ENCODE measurements around the gene KLHL3.

Gene KLHL3

GRCh38 chr5:137615171-137615775, 120.6 kb downstream of the KLHL3 start:
- in situ Hi-C loops (cut with HindIII; ENCODE audit: low sequenced_read_pairs): no loop called here

- in situ Hi-C loops (cut with HindIII; ENCODE audit: low sequenced_read_pairs): no loop called here
Measured at GRCh38 chr5:137613554-137614265, 122.2 kb downstream of the KLHL3 start.

- in situ Hi-C loops (cut with HindIII; ENCODE audit: low sequenced_read_pairs): no loop called here
Measured at GRCh38 chr5:137612576-137612975, 123.3 kb downstream of the KLHL3 start.

- in situ Hi-C loops (cut with HindIII; ENCODE audit: low sequenced_read_pairs): no loop called here
Measured at GRCh38 chr5:137611794-137612435, 124.0 kb downstream of the KLHL3 start.

GRCh38 chr5:137611011-137611580, 124.8 kb downstream of the KLHL3 start:
- in situ Hi-C loops (cut with HindIII; ENCODE audit: low sequenced_read_pairs): no loop called here

GRCh38 chr5:137610598-137610997, 125.3 kb downstream of the KLHL3 start:
- in situ Hi-C loops (cut with HindIII; ENCODE audit: low sequenced_read_pairs): no loop called here

- in situ Hi-C loops (cut with HindIII; ENCODE audit: low sequenced_read_pairs): no loop called here
Measured at GRCh38 chr5:137609127-137609526, 126.8 kb downstream of the KLHL3 start.

GRCh38 chr5:137607771-137608170, 128.1 kb downstream of the KLHL3 start:
- in situ Hi-C loops (cut with HindIII; ENCODE audit: low sequenced_read_pairs): no loop called here

GRCh38 chr5:137606401-137606800, 129.5 kb downstream of the KLHL3 start:
- in situ Hi-C loops (cut with HindIII; ENCODE audit: low sequenced_read_pairs): no loop called here

GRCh38 chr5:137605411-137605810, 130.5 kb downstream of the KLHL3 start:
- in situ Hi-C loops (cut with HindIII; ENCODE audit: low sequenced_read_pairs): no loop called here

- in situ Hi-C loops (cut with HindIII; ENCODE audit: low sequenced_read_pairs): no loop called here
Measured at GRCh38 chr5:137604348-137605095, 131.4 kb downstream of the KLHL3 start.

- in situ Hi-C loops (cut with HindIII; ENCODE audit: low sequenced_read_pairs): no loop called here
Measured at GRCh38 chr5:137603891-137604290, 132.0 kb downstream of the KLHL3 start.

GRCh38 chr5:137603356-137603755, 132.5 kb downstream of the KLHL3 start:
- in situ Hi-C loops (cut with HindIII; ENCODE audit: low sequenced_read_pairs): no loop called here

GRCh38 chr5:137602721-137603273, 133.1 kb downstream of the KLHL3 start:
- in situ Hi-C loops (cut with HindIII; ENCODE audit: low sequenced_read_pairs): no loop called here

- in situ Hi-C loops (cut with HindIII; ENCODE audit: low sequenced_read_pairs): no loop called here
Measured at GRCh38 chr5:137600721-137601360, 135.0 kb downstream of the KLHL3 start.

GRCh38 chr5:137599457-137599856, 136.4 kb downstream of the KLHL3 start:
- in situ Hi-C loops (cut with HindIII; ENCODE audit: low sequenced_read_pairs): no loop called here

GRCh38 chr5:137598399-137598798, 137.5 kb downstream of the KLHL3 start:
- in situ Hi-C loops (cut with HindIII; ENCODE audit: low sequenced_read_pairs): no loop called here

- in situ Hi-C loops (cut with HindIII; ENCODE audit: low sequenced_read_pairs): no loop called here
Measured at GRCh38 chr5:137596941-137597340, 138.9 kb downstream of the KLHL3 start.

- in situ Hi-C loops (cut with HindIII; ENCODE audit: low sequenced_read_pairs): no loop called here
Measured at GRCh38 chr5:137595396-137596079, 140.4 kb downstream of the KLHL3 start.

GRCh38 chr5:137594717-137595116, 141.2 kb downstream of the KLHL3 start:
- in situ Hi-C loops (cut with HindIII; ENCODE audit: low sequenced_read_pairs): no loop called here

Data from endothelial cell of hepatic sinusoid (primary cell).